ENCODE results near the gene FBXO42.

GRCh38 chr1:16294219-16295212 lies 57.8 kb downstream of the FBXO42 start:
- TF ChIP-seq CTCF (IDR thresholded peaks at IDR 0.05; ENCODE audit: low read depth, low read length) (no peak), POLR2A (IDR thresholded peaks at IDR 0.05; ENCODE audit: extremely low read depth, insufficient read length) (no peak)
